GM23338 (cell line): ENCODE measurements around the gene MPRIP. TPM values are rescaled to one million over a fixed set of nuclear protein-coding genes. Genes with fewer than 3 reads are reported as not detected.
"Not testable (repeated sequence)": the region's sequence is repeated elsewhere in the genome, so short reads cannot be mapped to it uniquely, and the experiment has no call there.

ENCODE experiments used
- ATAC-seq: fragments of 200-7000 bp; cut with Tn5 transposase; 3 replicates; pipeline ENCODE4 v1.9.1; 2020
- DNase-seq: peaks from one replicate; pipeline ENCODE4 v3.0.0-alpha.2; 2015; ENCODE audit warnings: low spot score
- H2AFZ ChIP-seq: fragments of 200-600 bp; sonication (generic); 2 replicates; pipeline ENCODE4 v1.8.0; 2016; ENCODE audit warnings: antibody characterized with exemption, mild to moderate bottlenecking, moderate library complexity
- H3F3A ChIP-seq: fragments of 200-600 bp; sonication (generic); replicated peaks from 2 replicates; pipeline ENCODE4 v1.8.0; 2017; ENCODE audit warnings: antibody characterized with exemption, mixed run types, low read depth
- H3K27ac ChIP-seq: fragments of 200-600 bp; sonication (generic); 2 replicates; pipeline ENCODE4 v1.6.1; 2016; ENCODE audit warnings: low read depth
- H3K27me3 ChIP-seq: fragments of 200-600 bp; sonication (generic); 2 replicates; pipeline ENCODE4 v1.8.0; 2016; ENCODE audit warnings: mild to moderate bottlenecking, mixed run types, moderate library complexity; ENCODE audit not compliant: insufficient read depth
- H3K36me3 ChIP-seq: fragments of 200-600 bp; sonication (generic); 2 replicates; pipeline ENCODE4 v1.8.0; 2016; ENCODE audit warnings: mild to moderate bottlenecking; ENCODE audit not compliant: insufficient read depth
- H3K4me1 ChIP-seq: fragments of 200-600 bp; sonication (generic); 2 replicates; pipeline ENCODE4 v1.8.0; 2016; ENCODE audit warnings: mild to moderate bottlenecking, moderate library complexity; ENCODE audit not compliant: insufficient read depth
- H3K4me2 ChIP-seq: fragments of 200-600 bp; sonication (generic); 2 replicates; pipeline ENCODE4 v1.7.1; 2017; ENCODE audit warnings: mixed run types
- H3K4me3 ChIP-seq: fragments of 200-600 bp; sonication (generic); 2 replicates; pipeline ENCODE4 v1.6.1; 2016; ENCODE audit warnings: mixed run types
- H3K79me2 ChIP-seq: fragments of 200-600 bp; sonication (generic); replicated peaks from 2 replicates; pipeline ENCODE4 v1.8.0; 2017; ENCODE audit warnings: mild to moderate bottlenecking; ENCODE audit not compliant: insufficient read depth
- H3K9me2 ChIP-seq: fragments of 200-600 bp; sonication (generic); 2 replicates; pipeline ENCODE4 v1.8.0; 2017; ENCODE audit not compliant: insufficient read depth
- H4K20me1 ChIP-seq: fragments of 200-600 bp; sonication (generic); replicated peaks from 2 replicates; pipeline ENCODE4 v1.8.0; 2017; ENCODE audit warnings: mild to moderate bottlenecking; ENCODE audit not compliant: insufficient read depth
- H3K27ac Mint-ChIP-seq: 2 replicates; pipeline ENCODE4 v1.8.0; 2020; ENCODE audit warnings: inconsistent platforms, mild to moderate bottlenecking, moderate library complexity, mixed read lengths
- H3K27me3 Mint-ChIP-seq: 3 replicates; pipeline ENCODE4 v1.8.0; 2022; ENCODE audit warnings: low read depth, mild to moderate bottlenecking, moderate library complexity, mixed read lengths, inconsistent platforms; ENCODE audit not compliant: insufficient read depth, poor library complexity
- H3K36me3 Mint-ChIP-seq: 3 replicates; pipeline ENCODE4 v1.8.0; 2021; ENCODE audit warnings: low read depth, mild to moderate bottlenecking, inconsistent platforms, moderate library complexity, mixed read lengths
- H3K4me1 Mint-ChIP-seq: 3 replicates; pipeline ENCODE4 v1.8.0; 2020; ENCODE audit warnings: mild to moderate bottlenecking, inconsistent platforms, mixed read lengths
- H3K4me3 Mint-ChIP-seq: 3 replicates; pipeline ENCODE4 v1.8.0; 2021; ENCODE audit warnings: moderate library complexity, mild to moderate bottlenecking, inconsistent platforms, mixed read lengths
- H3K9me3 Mint-ChIP-seq: 3 replicates; pipeline ENCODE4 v1.8.0; 2020; ENCODE audit warnings: moderate library complexity, mild to moderate bottlenecking, inconsistent platforms, mixed read lengths
- CREB1 ChIP-seq: fragments of 250-450 bp; sonication (Bioruptor Pico); IDR thresholded peaks from 2 replicates; pipeline ENCODE4 v1.5.0; 2020; ENCODE audit warnings: low read depth, mild to moderate bottlenecking, moderate library complexity
- EZH2phosphoT487 ChIP-seq: fragments of 200-600 bp; sonication (generic); IDR thresholded peaks from one replicate; pipeline ENCODE4 v1.8.1; 2018; ENCODE audit warnings: antibody characterized with exemption; ENCODE audit not compliant: unreplicated experiment
- ZNF462 ChIP-seq: fragments of 250-450 bp; sonication (Bioruptor Pico); IDR thresholded peaks from 2 replicates; pipeline ENCODE4 v1.5.0; 2020; ENCODE audit warnings: mild to moderate bottlenecking, moderate library complexity
- polyA plus RNA-seq: library from polyadenylated mRNA; unstranded; fragments of >200 nt; fragmentation: Nextera tagmentation; extraction: Ambion mirVana; gene quantifications from 2 replicates; pipeline ENCODE4 v1.2.1, GENCODE V29; 2016
- total RNA-seq: library from RNA; depleted of rRNA; stranded (reverse); fragments of >200 nt; shearing (Covaris generic); gene quantifications from 2 replicates; pipeline ENCODE4 v1.2.3, GENCODE V29; 2014

The MPRIP gene
- total and polyA plus RNA-seq, 2 experiments from 2014 or later = 39.3 to 113 TPM

GRCh38 chr17:17183744-17184143 lies 141.5 kb downstream of the MPRIP start:
- Histone ChIP-seq H3K9me2 (no peaks in the 10 kb centered on the region), H3K27me3 (no peaks in the 10 kb centered on the region), H3K79me2 (no peaks in the 10 kb centered on the region), H3K4me1 (no peaks in the 10 kb centered on the region), H3K4me3 (no peak overlapping the region), H3K27ac (no peak overlapping the region), H2AFZ (no peak overlapping the region), H3K36me3 (no peaks in the 10 kb centered on the region; the same call in 1 of the 2 replicates), H3F3A (no peaks in the 10 kb centered on the region), H4K20me1 (no peaks in the 10 kb centered on the region; the same call in 1 of the 2 replicates), H3K4me2 (no peak overlapping the region)
- H3K4me3 Mint-ChIP-seq = no peak overlapping the region
- ATAC-seq (no peak), DNase-seq (no peak)
- TF ChIP-seq CREB1 (CRISPR knock-in tag) = no peak
- no peak for TF ChIP-seq ZNF462
- no peak for TF ChIP-seq EZH2phosphoT487
- peaks cover 5% of the 10 kb centered on the region for H3K27me3 Mint-ChIP-seq
- no peaks in the 10 kb centered on the region for H3K9me3 Mint-ChIP-seq
- peaks cover 21% of the 10 kb centered on the region for H3K4me1 Mint-ChIP-seq
- H3K36me3 Mint-ChIP-seq = peaks cover 20% of the 10 kb centered on the region
- no peak overlapping the region for H3K27ac Mint-ChIP-seq

GRCh38 chr17:17184985-17185757 lies 142.9 kb downstream of the MPRIP start:
- not testable (repeated sequence) for ATAC-seq

More at GRCh38 chr17:17184985-17185757, 142.9 kb downstream of the MPRIP start:
- not testable (repeated sequence) for H3K27me3 ChIP-seq, H3K4me1 ChIP-seq, H3K9me3 Mint-ChIP-seq, DNase-seq, H3K9me2 ChIP-seq, H3K36me3 ChIP-seq, H3F3A ChIP-seq, H3K27ac ChIP-seq, H3K4me3 Mint-ChIP-seq, H4K20me1 ChIP-seq, H2AFZ ChIP-seq, H3K79me2 ChIP-seq, H3K4me2 ChIP-seq, H3K4me3 ChIP-seq, H3K27me3 Mint-ChIP-seq
- Mint-ChIP-seq H3K27ac (peak overlapping the region; percentile 75), H3K36me3 (peaks cover 14% of the 10 kb centered on the region), H3K4me1 (peaks cover 21% of the 10 kb centered on the region)
